HG02678 (cell line): ENCODE results near the gene PYGL.
"Not testable (repeated sequence)": the region's sequence is repeated elsewhere in the genome, so short reads cannot be mapped to it uniquely, and the experiment has no call there.

ENCODE experiments used
- ATAC-seq: cut with Tn5 transposase; IDR thresholded peaks from one replicate; pipeline ENCODE4 v1.9.1; 2021; ENCODE audit warnings: mild to moderate bottlenecking, moderate library complexity; ENCODE audit not compliant: unreplicated experiment

The PYGL gene

GRCh38 chr14:50929506-50929905 is 14.8 kb downstream of the PYGL start:
- no peak for ATAC-seq

GRCh38 chr14:50928002-50928635 is 16.2 kb downstream of the PYGL start:
- ATAC-seq, result no peak

DNA sequence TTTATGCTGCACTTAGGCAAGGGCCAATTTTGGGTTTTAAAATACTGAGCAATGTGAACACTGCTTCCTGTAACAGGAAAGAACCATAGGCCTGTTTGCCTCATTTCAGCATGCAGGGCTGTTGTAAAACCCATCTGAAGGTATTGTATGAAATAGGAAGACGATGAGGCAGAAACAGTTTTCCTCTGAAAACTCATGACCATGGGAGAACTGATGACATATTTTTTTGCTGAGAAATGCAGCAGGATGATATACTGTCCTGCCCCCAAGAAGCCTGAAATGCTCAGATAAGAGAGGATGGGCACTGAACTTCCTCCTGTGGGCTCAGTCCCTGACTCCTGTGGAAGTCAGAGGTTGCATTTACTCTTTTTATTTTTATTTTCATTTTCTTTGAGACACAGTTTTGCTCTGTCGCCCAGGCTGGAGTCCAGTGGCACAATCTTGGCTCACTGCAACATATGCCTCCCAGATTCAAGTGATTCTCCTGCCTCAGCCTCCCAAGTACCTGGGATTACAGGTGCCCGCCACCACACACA is 17.4 kb downstream of the PYGL start:
- no peak for ATAC-seq

- no peak for ATAC-seq
These were observed 19.4 kb downstream of the PYGL start for GRCh38 chr14:50924843-50925242.

DNA sequence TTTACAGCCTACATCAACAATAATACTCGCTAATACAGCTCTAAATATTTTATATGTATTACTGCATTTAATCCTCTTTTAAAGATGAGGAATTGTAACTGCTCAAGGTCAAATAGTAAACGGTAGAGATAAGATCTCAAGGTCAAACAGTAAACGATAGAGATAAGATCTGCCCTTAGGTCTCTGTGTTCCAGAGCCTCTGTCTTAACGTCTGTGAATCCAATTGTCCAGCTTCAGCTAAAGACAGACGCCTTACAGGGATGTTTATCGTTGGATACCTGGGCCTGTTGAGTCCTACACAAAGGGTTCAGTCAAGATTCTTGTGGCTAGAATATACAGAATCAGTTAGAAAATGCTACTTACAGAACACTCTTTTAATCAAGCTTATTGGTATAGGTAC is 20.0 kb downstream of the PYGL start:
- no peak for ATAC-seq

DNA sequence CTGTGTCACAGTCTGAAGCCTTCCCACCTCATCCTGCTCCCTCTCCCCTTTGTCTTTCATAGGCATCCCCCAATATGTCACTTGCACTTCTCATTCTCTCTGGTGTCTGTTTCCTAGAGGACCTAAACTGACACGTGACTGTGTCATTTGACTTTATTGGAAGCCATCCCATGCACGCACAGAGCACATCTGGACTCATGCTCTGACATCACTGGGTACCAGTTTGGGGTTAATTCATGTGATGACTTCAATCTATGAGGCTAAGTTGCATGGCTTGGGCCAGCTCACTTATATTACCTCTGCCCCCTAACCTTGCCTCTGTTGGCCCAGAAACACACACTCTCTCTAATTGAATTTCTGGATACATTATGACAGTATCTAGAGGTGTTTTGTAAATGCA is 21.5 kb downstream of the PYGL start:
- ATAC-seq, result no peak

- no peak for ATAC-seq
These were observed 23.6 kb downstream of the PYGL start for GRCh38 chr14:50920482-50921230.

DNA sequence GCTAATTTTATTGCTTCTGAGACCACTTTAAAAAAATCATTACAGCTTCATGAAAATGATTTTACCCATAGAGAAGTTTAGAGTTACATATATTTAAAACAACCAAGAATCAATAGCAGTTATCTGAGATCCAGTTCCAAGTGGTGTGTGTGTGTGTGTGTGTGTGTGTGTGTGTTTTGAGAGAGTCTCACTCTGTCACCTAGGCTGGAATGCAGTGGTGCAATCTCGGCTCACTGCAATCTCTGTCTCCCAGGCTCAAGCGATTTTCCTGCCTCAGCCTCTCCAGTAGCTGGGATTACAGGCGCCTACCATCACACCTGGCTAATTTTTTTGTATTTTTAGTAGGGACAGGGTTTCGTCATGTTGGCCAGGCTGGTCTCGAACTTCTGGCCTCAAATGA is 24.8 kb downstream of the PYGL start:
- ATAC-seq, result not testable (repeated sequence)

DNA sequence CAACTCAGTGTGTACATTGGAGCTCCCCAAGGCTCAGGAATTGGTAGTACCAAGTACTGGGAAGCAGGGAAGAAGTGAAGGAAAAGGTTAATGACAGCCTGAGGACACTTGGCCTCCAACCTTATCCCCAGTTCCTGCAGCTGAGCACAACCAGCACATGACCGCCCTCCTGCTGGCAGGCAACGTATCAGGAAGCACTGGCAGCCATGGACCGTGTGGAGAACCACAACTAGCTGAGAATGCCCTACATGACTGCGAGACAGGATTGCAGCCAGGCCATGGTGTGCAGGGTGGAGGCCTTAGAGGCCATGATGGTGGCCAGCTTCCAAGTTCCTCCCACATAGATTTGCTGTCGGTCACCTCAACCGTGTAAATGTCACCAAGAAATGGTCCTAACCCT is 26.8 kb downstream of the PYGL start:
- ATAC-seq, result no peak

DNA sequence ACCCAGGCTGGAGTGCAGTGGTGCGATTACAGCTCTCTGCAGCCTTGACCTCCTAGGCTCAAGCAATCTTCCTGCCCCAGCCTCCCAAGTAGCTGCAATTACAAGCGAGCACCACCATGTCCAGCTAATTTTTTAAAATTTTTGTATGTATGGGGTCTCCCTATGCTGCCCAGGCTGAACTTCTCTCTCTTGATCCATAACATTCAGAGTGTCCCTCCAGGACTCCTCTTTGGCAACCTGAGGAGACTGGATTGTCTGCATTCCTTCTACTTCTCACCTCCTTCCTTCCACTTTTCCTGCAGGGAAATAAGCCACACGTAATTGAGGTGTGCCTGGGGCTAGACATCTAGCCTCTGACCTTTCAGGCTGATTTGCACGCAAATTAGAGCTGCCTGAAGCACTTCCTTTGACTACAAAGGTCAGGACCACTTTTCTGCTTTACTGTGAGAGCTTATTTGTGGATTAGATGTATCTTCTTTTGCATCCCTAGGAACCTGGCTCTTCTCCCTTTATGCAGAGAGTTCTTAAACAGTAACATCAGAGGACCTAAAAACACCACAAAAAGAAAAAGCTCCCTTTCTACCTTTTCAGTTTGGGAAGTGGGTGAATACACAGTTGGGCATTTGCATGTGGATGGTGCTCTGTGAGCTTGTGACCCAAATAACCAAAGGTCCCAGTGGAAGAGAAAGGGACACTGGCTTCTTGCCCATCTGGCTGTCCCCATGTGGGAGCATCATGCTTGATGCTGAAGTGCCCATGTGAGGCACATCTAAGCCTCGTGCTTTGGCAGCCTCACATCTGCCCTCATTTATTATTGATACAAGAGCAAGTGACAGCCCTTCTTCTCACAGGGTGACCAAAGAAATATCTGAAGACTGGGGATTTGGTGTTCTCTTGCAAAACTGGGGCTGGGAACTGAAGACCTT is 33.5 kb downstream of the PYGL start:
- ATAC-seq, result no peak

GRCh38 chr14:50906326-50907065 is 37.8 kb downstream of the PYGL start:
- ATAC-seq, result no peak

- ATAC-seq, result no peak
These were observed 39.6 kb downstream of the PYGL start for GRCh38 chr14:50904719-50905118.

DNA sequence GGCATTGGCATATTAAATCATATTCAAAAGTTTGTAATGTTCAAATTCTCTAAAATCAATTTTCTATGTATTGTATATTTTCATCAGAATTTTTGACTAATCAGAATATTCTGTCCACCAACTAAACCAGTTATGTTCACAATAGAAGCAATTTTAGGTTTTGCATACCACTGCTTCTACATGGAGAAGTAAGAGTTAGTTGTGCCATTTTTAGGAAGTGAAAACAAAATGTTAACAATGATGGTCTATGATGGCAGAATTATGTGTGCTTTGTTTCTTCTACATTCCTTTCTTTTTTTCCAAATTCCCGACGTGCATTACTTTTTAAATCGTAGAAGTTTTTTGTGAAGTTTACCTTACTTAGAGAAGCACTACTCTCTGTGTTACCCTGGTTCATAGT is 42.9 kb downstream of the PYGL start:
- no peak for ATAC-seq

DNA sequence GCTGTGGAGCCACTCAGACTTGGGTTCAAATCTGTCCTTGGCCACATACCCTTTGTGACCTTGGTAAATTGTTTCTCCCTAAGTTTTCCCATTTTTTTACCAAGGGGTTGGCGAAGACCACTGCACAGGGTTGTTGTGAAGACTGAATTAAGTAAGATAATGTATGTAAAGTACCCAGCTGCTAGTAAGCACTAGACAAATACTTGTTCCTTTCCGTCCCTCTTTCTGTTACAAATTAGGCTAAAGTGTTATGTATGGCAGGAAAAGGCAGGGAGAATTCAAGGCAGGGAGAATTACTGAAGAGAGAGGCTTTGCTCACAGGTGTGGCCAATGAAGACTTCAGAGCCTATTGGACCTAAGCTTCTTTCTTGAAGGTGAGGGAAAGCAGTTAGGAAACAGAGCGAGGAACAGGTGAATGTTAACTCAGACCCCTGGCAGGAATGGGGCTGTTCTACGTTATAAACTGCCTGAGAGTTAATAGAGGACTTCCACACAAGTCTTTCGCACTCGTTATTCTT is 46.6 kb downstream of the PYGL start:
- ATAC-seq, result no peak

- ATAC-seq, result not testable (repeated sequence)
These were observed 47.3 kb downstream of the PYGL start for GRCh38 chr14:50897005-50897404.

- ATAC-seq, result not testable (repeated sequence)
These were observed 47.9 kb downstream of the PYGL start for GRCh38 chr14:50896421-50896820.

DNA sequence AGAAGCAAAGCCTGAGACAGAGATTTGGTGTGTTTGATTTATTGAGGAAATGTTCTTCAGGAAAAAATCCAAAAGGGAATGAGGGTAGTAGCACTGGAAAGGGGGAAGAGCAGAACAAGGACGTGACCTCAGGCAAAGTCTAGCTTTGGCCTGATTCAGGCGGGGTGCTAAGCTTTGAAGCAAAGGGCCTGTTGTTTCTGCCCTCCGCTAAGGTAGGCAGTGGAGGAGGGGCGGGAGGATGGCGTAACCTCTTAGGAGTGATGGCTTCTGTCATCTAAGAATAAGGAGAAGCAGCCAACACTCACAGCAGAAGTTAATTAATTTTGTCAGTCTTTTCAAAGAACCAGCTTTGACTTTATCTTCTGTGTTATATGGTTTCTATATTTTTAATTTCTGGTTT is 52.0 kb downstream of the PYGL start:
- ATAC-seq, result no peak

DNA sequence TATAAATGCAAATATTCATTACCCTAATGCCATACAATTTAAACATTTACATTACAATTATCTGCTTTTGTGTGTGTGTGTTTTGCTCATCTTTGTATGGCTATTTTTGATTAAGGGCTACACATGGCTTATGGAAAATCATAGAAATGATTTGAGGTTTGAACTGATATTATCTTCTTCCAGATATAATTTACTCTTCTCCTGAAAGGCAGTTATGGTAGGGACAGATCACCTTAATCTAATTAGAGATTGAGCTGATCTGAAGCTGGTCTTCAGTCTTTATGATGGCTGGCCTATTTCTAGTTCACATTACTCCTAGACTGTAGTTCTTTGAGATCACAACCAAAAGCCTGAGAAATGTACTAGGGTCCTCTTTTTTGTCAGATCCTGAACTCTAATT is 56.8 kb downstream of the PYGL start:
- no peak for ATAC-seq

- ATAC-seq, result no peak
These were observed 60.5 kb downstream of the PYGL start for GRCh38 chr14:50883827-50884197.
